Fibroblast of gingiva (primary cell): ENCODE measurements around the gene GNL1.
A peak's percentile ranks its signal among the peaks of the same experiment; 100 is the strongest.

Experiments
- DNase-seq: peaks from one replicate; pipeline ENCODE4 v3.0.0-alpha.2; 2011; ENCODE audit warnings: low read depth

Gene GNL1

GRCh38 chr6:30570263-30570662 lies 14.0 kb upstream of the GNL1 start:
- no peak for DNase-seq

GRCh38 chr6:30568245-30568644 lies 12.0 kb upstream of the GNL1 start:
- no peak for DNase-seq

DNA sequence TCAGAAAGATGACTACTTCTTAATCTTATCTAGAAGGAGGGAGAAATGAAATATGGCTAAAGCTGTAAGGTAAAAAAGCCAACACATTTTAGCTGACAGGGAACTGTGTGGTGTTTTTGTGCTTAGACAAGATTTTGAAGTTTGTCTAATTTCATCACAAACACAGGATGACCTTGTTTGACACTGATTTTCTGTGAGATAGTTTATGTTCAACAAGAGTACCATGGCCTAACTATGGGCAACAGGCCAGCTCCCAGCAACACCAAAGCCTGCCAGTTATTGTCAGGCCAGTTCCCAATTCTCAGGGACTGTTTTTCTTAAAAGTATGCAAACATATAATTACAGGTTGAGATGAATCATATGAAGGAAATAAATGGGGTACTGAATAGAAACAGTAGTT lies 9.5 kb upstream of the GNL1 start:
- DNase-seq, result no peak

- no peak for DNase-seq
Observed at GRCh38 chr6:30564114-30564513, 7.8 kb upstream of the GNL1 start.

DNA sequence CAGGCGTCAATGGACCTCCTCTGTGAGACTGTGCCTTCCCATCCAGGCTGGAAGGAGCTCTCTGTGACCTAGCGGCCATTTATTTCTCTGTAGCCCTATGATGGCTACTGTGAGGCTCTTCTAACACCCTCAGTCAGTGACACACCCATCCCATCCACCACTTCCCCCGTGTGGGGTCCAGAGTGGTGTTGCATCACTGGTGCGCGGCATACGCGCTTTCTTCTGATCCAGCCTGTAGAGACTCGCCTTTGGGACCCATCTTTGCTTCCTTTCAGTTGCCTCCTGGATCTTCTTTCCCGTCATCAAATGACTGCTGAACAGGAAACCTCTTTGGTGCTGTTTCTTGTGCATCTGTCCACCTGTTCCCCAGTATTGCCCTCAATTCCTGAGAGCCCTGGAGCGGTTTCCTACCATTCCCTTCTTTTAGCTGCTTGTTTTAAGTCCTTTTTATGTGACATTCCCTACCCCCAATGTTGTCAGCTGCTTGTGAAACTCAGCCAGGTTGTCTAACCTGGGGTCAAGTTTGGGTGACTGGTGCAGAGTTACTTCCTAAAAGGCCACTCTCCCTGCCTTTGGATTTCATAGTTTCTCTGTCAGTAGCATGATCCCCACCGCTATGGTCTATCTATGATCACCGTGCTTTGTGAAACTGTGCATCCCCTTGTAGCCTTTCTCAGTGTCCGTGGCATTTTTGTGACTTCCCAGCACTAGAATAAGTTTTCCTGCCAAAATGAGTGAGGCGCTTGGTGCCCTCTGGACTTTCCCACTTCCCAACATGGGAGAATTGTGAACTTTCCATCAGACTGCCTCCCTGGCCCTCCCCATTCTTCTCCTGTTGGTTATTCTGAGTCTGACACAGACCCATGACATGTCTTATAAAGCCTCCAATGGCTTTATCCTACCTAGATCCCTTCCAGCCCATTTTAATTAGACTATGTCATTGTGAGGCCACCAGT lies 6.5 kb upstream of the GNL1 start:
- no peak for DNase-seq

DNA sequence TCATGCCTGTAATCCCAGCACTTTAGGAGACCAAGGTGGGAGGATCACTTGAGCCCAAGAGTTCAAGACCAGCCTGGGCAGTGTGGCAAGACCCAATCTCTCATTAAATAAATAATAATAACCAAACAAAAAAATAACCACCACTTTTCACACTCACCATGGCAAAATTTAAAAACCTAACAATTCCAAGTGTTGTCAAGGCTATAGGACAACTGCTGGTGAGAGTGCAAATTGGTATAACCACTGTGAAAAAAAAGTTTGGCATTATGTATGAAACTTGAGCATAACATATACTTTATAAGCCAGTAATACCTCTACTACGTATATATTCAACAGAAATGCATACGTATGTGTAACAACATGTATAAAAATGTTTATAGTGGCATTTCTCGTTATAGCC lies 4.6 kb upstream of the GNL1 start:
- DNase-seq, result no peak

GRCh38 chr6:30557683-30557981 lies 1.3 kb upstream of the GNL1 start:
- DNase-seq, result no peak

- peak; percentile 93 for DNase-seq
Observed at GRCh38 chr6:30556906-30557682, 805 bp upstream of the GNL1 start, which contains the start of gene PRR3. Gene PRR3 (plus strand): TSS chr6:30557295. CDS start chr6:30557345, 50 bp downstream.

DNA sequence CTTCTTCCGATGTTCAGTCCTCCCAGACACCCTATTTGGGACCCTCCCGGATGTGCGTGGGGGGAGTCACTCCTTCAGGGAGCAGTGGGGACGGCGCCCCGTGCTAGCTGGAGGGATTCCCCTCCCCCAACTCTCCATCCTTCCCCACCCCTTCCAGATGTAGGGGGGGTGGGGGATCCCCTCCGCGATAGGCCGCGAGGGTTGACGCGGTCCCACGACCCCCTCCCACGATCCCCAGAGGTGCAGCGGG lies 548 bp downstream of the GNL1 start:
- no peak for DNase-seq

DNA sequence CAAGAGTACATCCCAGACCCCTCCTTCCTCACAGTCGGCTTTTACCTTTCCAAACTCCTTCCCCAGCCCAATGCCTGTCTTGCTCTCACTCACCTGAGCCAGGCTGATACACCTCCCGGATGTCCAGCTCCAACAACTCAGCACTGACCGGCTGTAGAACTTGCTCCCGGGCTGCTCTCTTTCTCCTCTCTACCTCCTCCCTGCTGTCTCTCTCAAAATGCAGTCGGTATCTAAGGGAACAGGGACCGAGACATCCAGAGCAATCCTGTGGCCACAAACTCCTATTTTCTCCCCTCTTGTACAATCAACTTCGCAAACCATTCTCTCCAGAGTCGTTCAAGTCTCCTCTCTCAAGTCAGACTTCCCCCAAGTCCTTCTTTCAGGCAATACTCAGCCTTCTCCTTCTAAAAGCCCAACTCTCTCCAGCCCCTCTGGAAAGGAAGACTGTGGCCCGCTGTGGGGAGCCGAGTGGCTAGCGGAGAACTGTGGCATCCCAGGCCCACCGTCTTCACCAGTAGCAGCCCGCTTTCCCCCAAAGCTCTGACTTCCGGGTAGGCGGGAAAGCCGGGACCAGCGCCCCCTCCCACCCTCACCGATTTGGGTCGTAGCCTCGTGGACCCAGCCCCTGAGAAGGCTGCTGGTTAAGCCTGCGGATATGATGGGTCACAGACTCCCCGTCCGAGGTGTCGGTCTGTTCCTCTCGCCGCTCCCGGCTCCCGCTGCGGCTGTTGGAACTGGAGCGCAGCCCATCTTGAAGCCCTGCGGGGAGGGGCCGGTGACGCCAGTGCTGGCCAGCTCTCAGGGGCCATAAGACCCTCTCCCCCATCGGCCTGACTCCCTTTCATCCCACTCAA lies 1.1 kb downstream of the GNL1 start:
- DNase-seq, result no peak

DNA sequence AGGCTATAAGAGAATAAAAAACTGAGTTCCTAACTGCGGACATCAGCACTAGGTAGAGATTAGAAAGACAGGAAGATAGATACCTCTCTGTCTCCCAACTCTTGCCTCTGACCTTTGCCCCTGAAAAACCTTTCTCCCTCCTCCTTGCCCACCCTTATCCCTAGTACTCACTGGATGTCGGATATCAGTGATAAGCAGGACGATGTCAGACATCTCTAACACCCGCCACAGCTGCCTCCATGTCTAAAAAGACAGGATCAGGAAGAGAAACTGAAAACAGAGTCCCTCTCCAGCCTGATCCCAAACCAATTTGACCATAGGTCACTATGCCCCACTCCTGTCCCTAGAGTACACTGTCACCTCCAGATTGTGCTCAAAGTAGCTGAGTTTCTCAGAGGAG lies 1.9 kb downstream of the GNL1 start:
- DNase-seq, result no peak

DNA sequence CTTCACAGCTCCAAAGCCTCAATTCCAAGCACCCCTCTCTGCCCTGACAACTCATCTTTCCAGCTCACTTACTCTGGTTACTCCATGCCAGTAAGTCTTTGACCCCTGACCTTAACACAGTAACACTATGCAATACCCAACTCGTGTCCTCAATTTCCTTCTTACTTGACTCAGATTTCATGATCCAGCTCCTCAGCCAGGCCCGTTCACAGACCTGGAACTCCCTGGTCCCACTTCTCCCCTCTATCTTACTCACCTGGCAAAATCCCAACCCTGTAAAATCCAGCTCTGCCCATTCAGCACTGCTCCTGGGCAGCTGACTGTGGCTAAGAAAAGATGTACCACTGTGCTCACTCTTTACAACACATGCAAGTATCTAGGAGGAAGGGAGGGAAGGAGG lies 7.9 kb downstream of the GNL1 start:
- DNase-seq, result peak; percentile 75

GRCh38 chr6:30547454-30547853 lies 8.8 kb downstream of the GNL1 start:
- DNase-seq, result no peak

DNA sequence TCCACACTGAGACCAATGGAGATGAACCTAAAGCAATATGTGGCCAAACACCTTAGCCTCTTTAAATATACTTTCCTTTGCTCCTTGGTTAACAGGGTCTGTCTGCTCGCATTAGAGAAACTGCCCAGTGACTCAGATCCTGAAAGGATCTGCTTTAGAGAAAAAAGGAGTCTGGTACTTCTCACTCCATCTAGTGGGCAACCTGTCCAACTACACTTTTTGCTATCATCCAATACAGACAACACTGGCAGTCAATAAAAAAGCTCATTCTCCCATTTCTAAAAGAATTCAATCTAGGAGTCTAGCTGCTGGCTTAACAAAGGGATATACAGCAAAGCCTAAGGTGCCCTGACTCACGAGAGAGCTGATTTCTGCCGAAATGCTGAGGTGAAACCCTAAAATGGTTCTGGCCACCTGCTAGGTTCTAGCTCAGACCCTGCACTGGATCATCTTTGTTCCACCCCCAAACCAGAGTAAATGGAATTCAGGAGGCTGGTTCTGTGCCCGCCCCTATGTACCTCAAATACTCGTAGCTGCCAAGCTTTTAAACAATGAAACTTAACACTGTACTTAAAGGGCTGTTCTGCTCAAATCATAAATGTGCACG lies 11.5 kb downstream of the GNL1 start:
- DNase-seq, result peak; percentile 58

DNA sequence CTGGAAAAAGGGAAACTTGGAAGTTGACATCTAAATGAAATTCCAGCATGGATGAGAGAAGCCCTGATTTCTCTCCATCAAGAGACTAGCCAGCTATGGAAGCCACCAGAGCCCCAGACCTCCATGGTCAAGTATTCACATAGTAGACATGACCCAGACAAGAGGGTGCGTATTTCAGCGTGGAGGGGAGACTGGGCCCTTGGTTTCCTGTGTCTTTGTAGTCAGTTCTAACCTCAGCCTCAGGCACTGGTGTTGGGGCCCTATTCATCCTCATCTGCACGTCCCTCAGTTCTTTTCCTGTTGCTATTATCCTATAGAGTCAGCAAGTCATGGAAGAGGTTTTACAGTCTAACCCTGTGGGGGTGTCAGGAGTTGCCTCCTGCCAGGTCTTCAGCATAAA lies 12.5 kb downstream of the GNL1 start:
- no peak for DNase-seq

- no peak for DNase-seq
Observed at GRCh38 chr6:30542915-30543314, 13.4 kb downstream of the GNL1 start.

DNA sequence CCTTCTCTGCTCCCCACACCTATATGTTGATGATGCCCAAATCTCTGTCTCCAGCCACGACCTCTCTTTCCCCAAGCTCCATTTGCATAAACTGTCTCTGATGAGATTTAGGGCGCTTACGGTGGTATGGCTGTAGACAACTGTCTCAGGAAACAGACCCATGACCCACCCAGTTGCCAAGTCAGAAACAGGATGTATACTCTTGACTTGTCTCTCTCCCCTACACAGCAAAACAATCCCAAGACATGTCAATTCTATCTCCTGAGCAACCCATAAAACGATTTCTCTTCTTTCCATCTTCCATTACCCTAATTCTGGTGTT lies 13.9 kb downstream of the GNL1 start:
- no peak for DNase-seq

DNA sequence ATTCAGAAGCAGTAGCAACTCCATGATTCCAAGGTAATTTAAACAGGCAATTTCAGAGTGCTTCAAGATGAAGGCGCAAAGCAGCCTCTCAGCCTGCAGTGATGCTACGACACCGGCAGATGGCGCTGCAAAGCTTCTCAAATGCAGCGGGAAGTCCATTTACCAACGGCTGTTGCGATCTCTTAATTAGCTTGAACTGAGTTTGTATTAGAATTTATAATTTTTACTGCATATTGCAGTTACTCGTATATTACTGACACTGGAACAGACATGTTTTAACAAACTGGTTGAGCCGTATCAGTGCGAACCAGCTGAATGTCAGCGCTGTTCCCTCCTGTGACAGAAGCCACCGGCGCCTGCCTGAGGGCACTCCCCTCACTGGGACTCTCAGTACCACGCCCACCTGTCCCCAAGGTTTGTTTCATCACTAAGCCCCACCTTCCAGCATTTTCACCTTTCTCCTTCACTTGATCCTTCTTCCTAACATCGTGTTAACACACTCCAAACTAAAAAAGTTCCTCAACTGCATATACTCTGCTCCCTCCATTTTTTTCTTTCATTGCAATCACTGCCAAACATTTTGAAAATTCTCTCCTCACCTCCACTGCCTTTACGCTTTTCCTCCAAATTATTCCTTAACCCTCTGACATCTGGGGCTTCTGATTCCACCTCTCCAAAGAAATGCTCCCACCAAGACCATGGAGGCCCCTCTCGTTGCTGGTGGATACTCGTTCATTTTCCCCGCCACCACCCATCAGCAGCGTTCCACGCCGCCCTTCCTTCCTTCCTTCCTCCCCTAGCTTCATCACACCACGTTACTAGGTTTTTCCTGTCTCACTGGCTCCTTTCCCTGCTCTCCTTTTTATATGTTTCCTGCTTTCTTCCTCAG lies 14.5 kb downstream of the GNL1 start:
- peak; percentile 84 for DNase-seq

DNA sequence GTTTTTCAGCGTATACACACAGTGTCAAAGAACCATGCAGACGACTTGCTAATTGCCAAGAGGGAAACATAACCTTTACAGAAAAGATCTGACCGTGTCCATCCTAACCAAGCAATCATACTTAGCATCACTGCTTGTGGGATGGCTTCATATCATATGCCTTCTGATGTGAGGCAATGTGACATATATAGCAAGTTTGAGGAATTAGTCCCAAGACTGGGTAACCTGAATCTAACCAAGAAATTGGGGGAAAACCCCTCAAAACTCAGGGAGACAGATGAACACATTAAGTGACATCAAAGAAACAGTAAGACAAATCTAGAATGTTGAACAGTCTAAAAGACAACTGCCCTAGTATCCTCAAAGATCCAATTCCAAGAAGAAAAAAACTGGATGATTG lies 18.4 kb downstream of the GNL1 start:
- no peak for DNase-seq

DNA sequence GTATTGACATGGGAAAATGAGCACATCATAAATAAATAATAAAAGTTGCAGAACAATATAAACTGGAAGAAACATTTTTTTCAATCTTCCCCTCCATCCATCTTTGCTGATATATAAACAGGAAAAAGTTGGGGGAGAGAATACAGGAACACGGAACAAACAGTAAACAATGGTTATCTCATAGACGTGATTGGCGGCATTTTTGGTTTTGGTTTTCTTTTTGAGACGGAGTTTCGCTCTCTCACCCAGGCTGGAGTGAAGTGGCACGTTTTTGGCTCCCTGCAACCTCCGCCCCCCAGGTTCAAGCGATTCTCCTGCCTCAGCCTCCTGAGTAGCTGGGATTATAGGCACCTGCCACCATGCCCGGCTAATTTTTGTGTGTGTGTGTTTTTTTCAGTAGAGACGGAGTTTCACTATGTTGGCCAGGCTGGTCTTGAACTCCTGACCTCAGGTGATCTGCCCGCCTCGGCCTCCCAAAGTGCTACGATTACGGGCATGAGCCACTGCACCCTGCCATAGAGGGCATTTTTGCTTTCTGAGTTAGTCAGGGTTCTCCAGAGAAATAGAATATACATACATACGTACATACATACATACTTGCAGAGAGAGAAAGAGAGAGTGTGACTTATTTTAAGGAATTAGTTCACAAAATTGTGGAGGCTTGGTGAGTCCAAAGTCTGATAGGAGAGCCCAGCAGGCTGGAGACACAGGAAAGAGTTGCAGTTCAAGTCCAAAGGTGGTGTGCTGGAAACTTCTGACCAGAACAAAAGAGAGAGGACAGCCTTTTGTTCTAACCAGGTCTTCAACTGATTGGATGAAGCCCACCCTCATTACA lies 22.6 kb downstream of the GNL1 start:
- DNase-seq, result no peak

GRCh38 chr6:30530014-30530413 lies 26.3 kb downstream of the GNL1 start:
- no peak for DNase-seq
